Esophagus squamous epithelium (tissue), 4 donors: ENCODE measurements around the gene CDKN1B.

ENCODE experiments used
- CTCF ChIP-seq, 6 experiments: fragments of 450-650 bp in 4 of 6; fragments of 200-600 bp in 2 of 6; sonication (generic) in 2 of 6; IDR thresholded peaks; one replicate each; pipeline ENCODE4 v1.5.1; 2016 to 2019; ENCODE audit warnings: antibody characterized with exemption in 6 of 6, mild to moderate bottlenecking in 4 of 6, moderate library complexity in 4 of 6
- POLR2A ChIP-seq, 4 donors: fragments of 450-650 bp; IDR thresholded peaks; one replicate each; pipeline ENCODE4 v1.6.1; 2017; ENCODE audit warnings: antibody characterized with exemption in 4 of 4, mild to moderate bottlenecking in 4 of 4, moderate library complexity in 3 of 4

GRCh38 chr12:12745576-12746211, 28.5 kb downstream of the CDKN1B start:
- TF ChIP-seq CTCF (IDR thresholded peaks at IDR 0.05): no peak
- no peak for TF ChIP-seq POLR2A (IDR thresholded peaks at IDR 0.05)
